NCI-H345 (cell line): ENCODE data around the gene SUGP2.
"Not testable (repeated sequence)": the region's sequence is repeated elsewhere in the genome, so short reads cannot be mapped to it uniquely, and the experiment has no call there.

Source experiments
- DNase-seq: peaks from one replicate; lab custom pipeline; 2025; lab: John Stamatoyannopoulos, UW

The SUGP2 gene

GRCh38 chr19:19031891-19032290 is 1.4 kb downstream of the SUGP2 start:
- no peak for DNase-seq

GRCh38 chr19:19028526-19028925 is 4.8 kb downstream of the SUGP2 start:
- DNase-seq, result no peak

GRCh38 chr19:19027228-19027627 is 6.1 kb downstream of the SUGP2 start:
- no peak for DNase-seq

- DNase-seq, result no peak
These were observed 6.9 kb downstream of the SUGP2 start for GRCh38 chr19:19026299-19026971.

- no peak for DNase-seq
These were observed 7.5 kb downstream of the SUGP2 start for GRCh38 chr19:19025861-19026260.

- not testable (repeated sequence) for DNase-seq
These were observed 9.9 kb downstream of the SUGP2 start for GRCh38 chr19:19023376-19023775.

GRCh38 chr19:19022380-19022961 is 10.8 kb downstream of the SUGP2 start:
- DNase-seq, result no peak

GRCh38 chr19:19021115-19021514 is 12.2 kb downstream of the SUGP2 start:
- no peak for DNase-seq

- no peak for DNase-seq
These were observed 22.8 kb downstream of the SUGP2 start for GRCh38 chr19:19010551-19010950.

GRCh38 chr19:19009951-19010350 is 23.4 kb downstream of the SUGP2 start:
- DNase-seq, result no peak

- no peak for DNase-seq
These were observed 27.1 kb downstream of the SUGP2 start for GRCh38 chr19:19006213-19006612.

- DNase-seq, result no peak
These were observed 29.2 kb downstream of the SUGP2 start for GRCh38 chr19:19004144-19004543.

- DNase-seq, result no peak
These were observed 33.3 kb downstream of the SUGP2 start for GRCh38 chr19:18999896-19000620.

GRCh38 chr19:18999016-18999758 is 34.1 kb downstream of the SUGP2 start:
- DNase-seq, result no peak

- DNase-seq, result no peak
These were observed 35.0 kb downstream of the SUGP2 start for GRCh38 chr19:18998276-18998675.

- no peak for DNase-seq
These were observed 36.4 kb downstream of the SUGP2 start for GRCh38 chr19:18996796-18997394.

- no peak for DNase-seq
These were observed 37.0 kb downstream of the SUGP2 start for GRCh38 chr19:18996351-18996750.

- no peak for DNase-seq
These were observed 37.5 kb downstream of the SUGP2 start for GRCh38 chr19:18995804-18996241.

GRCh38 chr19:18993115-18993514 is 40.2 kb downstream of the SUGP2 start:
- no peak for DNase-seq

- DNase-seq, result no peak
These were observed 40.6 kb downstream of the SUGP2 start for GRCh38 chr19:18992696-18993095.

- no peak for DNase-seq
These were observed 41.8 kb downstream of the SUGP2 start for GRCh38 chr19:18991468-18991867.

GRCh38 chr19:18991006-18991405 is 42.3 kb downstream of the SUGP2 start:
- DNase-seq, result no peak
